ENCODE data around the gene SLC15A1. TPM values are rescaled to one million over a fixed set of nuclear protein-coding genes. Genes with fewer than 3 reads are reported as not detected.

SLC15A1 gene
- total RNA-seq, 1 experiment from 2014 or later, result 1.9 TPM

- no peak overlapping the region for H3K18ac ChIP-seq (ENCODE audit: insufficient read length, low read depth, low read length)
- no peak overlapping the region for H2BK15ac ChIP-seq (ENCODE audit: low read depth, low read length)
- H3K56ac ChIP-seq (ENCODE audit: insufficient read length, low read depth, low read length), result no peak overlapping the region
- H3K9me3 ChIP-seq (ENCODE audit: control insufficient read depth, low read depth, low read length), result no peaks in the 10 kb centered on the region
- DNase-seq, result no peak
- 0 out of 2 replicates have a peak, but pooled peaks cover 1% of the 10 kb centered on the region for H3K79me2 ChIP-seq (ENCODE audit: insufficient read depth, low read length)
- Mint-ChIP-seq H3K36me3 (ENCODE audit: insufficient read depth in 1 of 3, low read depth in 3 of 3) (no peaks in the 10 kb centered on the region; a peak in 1 of 7 replicates), H3K27ac (no peak overlapping the region), H3K4me1 (peaks cover 7 to 9% of the 10 kb centered on the region in 2 experiments), H3K4me3 (no peak overlapping the region), H3K9me3 (peaks cover 0 to 2% of the 10 kb centered on the region in 2 experiments; a peak in 1 of 5 replicates), H3K27me3 (ENCODE audit: low read depth) (no peaks in the 10 kb centered on the region; the same call in 1 of the 2 replicates)
- TF ChIP-seq CTCF (conservative IDR thresholded peaks at IDR 0.05), result no peak
- H2BK20ac ChIP-seq (ENCODE audit: low read depth, low read length, poor library complexity, severe bottlenecking), result no peak overlapping the region
- H2BK120ac ChIP-seq (ENCODE audit: low read depth, low read length, poor library complexity, severe bottlenecking), result no peak overlapping the region
- H3K23me2 ChIP-seq (ENCODE audit: insufficient read length, low read depth, low read length, poor library complexity, severe bottlenecking), result no peaks in the 10 kb centered on the region
- WGBS (ENCODE audit: extremely low coverage, insufficient read length, low lambda C conversion rate), result no CpG with 5 or more reads among the region's 2 CpGs
- H2AFZ ChIP-seq (ENCODE audit: low read length), result no peak overlapping the region
- H3K23ac ChIP-seq (ENCODE audit: insufficient read length, low read depth, low read length), result no peak overlapping the region
- H4K8ac ChIP-seq (replicated peaks; ENCODE audit: insufficient read length, low read depth, low read length), result no peak overlapping the region
- no peaks in the 10 kb centered on the region for H4K20me1 ChIP-seq (ENCODE audit: control insufficient read depth, insufficient read depth, insufficient read length)
- H3K27ac ChIP-seq (ENCODE audit: insufficient read length, low read depth, low read length), result no peak overlapping the region
- no peaks in the 10 kb centered on the region for H3K79me1 ChIP-seq (ENCODE audit: insufficient read depth, low read depth, low read length, poor library complexity, severe bottlenecking)
- H3K4ac ChIP-seq (ENCODE audit: low read depth, low read length), result no peak overlapping the region
- H3K9ac ChIP-seq (ENCODE audit: extremely low read depth, insufficient read length, low read length), result no peak overlapping the region
- no peak overlapping the region for H3K14ac ChIP-seq (ENCODE audit: insufficient read depth, low read length)
- H3K4me1 ChIP-seq (ENCODE audit: insufficient read depth, low read length), result no peaks in the 10 kb centered on the region; the same call in 1 of the 2 replicates
- H2AK5ac ChIP-seq (ENCODE audit: insufficient read length, low read length), result no peak overlapping the region
- no peak overlapping the region for H3T11ph ChIP-seq (ENCODE audit: low read length)
- H4K5ac ChIP-seq (ENCODE audit: insufficient read length, low read depth, low read length), result no peak overlapping the region
- H3K4me2 ChIP-seq (ENCODE audit: insufficient read depth, insufficient read length, low read length), result no peak overlapping the region
- no peak overlapping the region for H2BK12ac ChIP-seq (ENCODE audit: insufficient read length, low read depth, low read length)
- H3K27me3 ChIP-seq (ENCODE audit: insufficient read depth, low read length), result no peaks in the 10 kb centered on the region
- no peak overlapping the region for H2BK5ac ChIP-seq (ENCODE audit: insufficient read length, low read length)
- no peak overlapping the region for H4K91ac ChIP-seq (ENCODE audit: insufficient read length, low read depth, low read length)
These were observed 28.0 kb upstream of the SLC15A1 start for GRCh38 chr13:98780451-98780850.

Data from H9 (cell line).